ENCODE measurements around the gene PPP2R5C.

Gene PPP2R5C

DNA sequence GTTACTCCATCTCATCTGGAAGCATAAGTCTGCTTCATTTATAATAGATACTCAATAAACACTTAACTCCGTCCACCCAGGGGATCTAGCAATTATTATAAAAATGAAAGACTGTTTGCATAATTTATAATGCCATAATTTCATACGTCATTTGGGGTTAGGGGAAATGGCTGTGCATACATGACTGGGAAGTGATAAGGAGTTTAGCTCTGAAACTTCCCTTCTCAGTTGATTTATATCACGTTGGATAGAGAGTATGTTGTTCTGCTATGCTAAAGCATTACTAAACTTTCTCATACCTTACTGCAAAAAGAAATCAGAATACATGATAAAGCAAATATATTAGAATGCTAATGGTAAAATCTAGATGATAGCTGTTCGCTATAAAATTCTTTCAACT lies 112.5 kb downstream of the PPP2R5C start:
- Mint-ChIP-seq H3K27me3 (no peaks in the 10 kb centered on the region), H3K27ac (no peak overlapping the region), H3K4me1 (ENCODE audit: low read depth) (peaks cover 93% of the 10 kb centered on the region), H3K9me3 (no peaks in the 10 kb centered on the region), H3K36me3 (ENCODE audit: low read depth) (peaks cover 14% of the 10 kb centered on the region), H3K4me3 (no peak overlapping the region)

DNA sequence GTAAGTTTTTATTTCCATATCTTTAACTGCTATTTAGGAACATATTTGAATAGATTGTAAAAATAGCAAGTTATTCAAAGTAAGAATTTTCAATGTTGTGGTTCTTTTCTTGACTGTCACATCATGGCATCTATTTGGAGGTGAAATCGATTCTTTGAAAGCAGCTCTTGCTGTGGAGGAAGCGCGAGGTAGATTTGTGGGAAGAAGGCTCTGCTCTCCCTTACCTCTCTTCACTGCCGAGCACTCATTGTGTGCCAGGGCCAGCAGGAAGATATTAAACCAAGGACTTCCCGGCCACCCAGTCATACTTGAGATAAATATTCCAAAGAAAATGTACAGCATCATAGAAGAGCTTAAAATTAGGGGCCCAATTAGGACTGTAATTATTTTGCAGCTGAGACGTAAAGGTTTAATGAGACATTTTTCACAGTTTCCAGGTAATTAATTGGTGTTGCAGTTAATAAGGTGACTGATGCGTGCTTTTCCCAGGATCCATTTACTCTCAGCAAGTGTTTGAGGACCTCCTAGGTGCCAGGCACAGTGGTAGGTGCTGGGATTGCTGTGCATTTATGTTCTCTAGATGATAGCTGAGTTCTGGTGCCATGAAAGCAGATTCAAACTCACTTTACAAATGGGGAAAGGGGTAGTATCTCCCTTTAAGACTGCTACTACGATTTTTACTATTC lies 113.7 kb downstream of the PPP2R5C start:
- Mint-ChIP-seq H3K27me3 (no peaks in the 10 kb centered on the region), H3K4me1 (ENCODE audit: low read depth) (peaks cover 93% of the 10 kb centered on the region), H3K4me3 (peak overlapping the region; percentile 63), H3K36me3 (ENCODE audit: low read depth) (peaks cover 14% of the 10 kb centered on the region), H3K27ac (peak overlapping the region; percentile 87), H3K9me3 (no peaks in the 10 kb centered on the region)

DNA sequence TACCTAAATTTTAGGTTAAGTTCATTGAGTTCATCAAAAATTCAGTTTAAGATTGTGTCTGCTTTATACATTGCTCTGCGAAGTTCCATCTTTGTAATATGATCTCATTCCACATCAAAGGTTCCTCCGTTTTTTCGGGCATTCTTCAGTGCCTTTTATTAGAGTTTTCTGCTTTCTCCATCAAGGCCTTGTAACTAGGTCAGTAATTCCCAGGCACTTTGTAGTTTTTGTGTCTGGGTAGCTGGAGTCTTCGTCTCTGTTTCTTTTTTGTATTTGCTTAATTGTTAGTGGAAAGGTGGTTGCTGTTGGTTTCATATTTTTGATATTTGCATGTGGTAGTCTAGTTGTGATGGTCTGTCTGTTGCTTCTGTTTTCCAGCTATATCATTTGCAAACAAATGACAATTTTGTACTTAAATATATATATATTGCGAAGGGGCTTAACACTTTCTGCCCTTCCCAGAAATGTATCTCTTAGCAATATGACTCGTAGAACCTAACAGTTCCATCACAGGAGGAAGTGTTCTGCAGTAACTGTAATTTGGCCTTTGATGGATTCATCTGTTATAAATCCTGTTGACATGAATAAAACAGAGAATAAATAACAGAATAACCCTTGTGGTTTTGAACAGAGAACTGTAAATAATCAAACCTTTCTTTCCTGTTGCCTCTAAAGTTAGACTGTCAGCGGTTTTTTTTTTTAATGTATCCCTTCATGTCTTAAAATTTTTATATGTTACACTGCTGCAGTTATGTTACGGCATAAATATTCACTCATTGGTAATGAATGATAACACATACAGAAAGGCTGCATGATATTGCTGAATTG lies 114.4 kb downstream of the PPP2R5C start:
- peaks cover 93% of the 10 kb centered on the region for H3K4me1 Mint-ChIP-seq (ENCODE audit: low read depth)
- peaks cover 14% of the 10 kb centered on the region for H3K36me3 Mint-ChIP-seq (ENCODE audit: low read depth)
- H3K4me3 Mint-ChIP-seq, result peak overlapping the region; percentile 63

DNA sequence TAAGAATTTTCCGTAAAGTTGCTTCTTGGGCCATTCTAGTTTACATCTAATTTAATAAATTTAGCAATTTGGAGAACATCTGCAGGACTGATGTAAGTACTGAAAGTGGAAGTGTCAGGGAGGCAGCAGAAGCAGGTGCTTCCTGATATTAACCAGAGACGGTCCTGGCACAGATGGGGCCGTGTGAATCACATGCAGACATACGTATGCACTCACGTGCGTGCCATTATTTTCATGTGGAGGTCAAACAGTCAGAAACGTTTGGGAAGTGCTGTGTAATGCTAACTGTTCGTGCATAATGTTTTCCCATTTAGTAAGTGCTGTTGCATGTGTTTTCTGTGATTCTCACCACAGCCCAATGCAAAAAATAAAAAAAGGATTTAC lies 115.0 kb downstream of the PPP2R5C start:
- peak overlapping the region; percentile 87 for H3K27ac Mint-ChIP-seq
- no peaks in the 10 kb centered on the region for H3K27me3 Mint-ChIP-seq
- peaks cover 94% of the 10 kb centered on the region for H3K4me1 Mint-ChIP-seq (ENCODE audit: low read depth)
- peaks cover 12% of the 10 kb centered on the region for H3K36me3 Mint-ChIP-seq (ENCODE audit: low read depth)
- H3K4me3 Mint-ChIP-seq, result peak overlapping the region; percentile 63
- no peaks in the 10 kb centered on the region for H3K9me3 Mint-ChIP-seq

More for the DNA sequence above, 114.4 kb downstream of the PPP2R5C start:
- Mint-ChIP-seq H3K27ac (peak overlapping the region; percentile 87), H3K9me3 (no peaks in the 10 kb centered on the region), H3K27me3 (no peaks in the 10 kb centered on the region)

DNA sequence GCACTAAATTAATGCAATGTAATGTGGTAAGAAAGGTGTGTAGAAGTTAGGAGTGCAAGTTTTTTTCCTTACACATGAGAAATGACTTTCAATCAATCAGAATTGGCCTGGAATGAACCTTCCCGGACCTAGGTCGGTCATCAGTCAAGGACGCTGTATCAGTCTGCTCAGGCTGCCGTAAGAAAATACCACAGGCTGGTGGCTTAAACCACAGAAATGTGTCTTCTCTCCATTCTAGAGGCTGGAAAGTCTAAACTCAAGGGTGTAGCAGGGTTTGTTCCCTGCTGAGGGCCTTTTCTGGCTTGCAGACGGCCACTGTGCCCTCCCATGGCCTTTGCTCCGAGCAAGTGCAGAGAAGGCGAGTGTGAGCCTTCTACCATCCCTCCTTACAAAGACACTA lies 116.3 kb downstream of the PPP2R5C start:
- Mint-ChIP-seq H3K4me1 (ENCODE audit: low read depth) (peaks cover 85% of the 10 kb centered on the region), H3K9me3 (no peaks in the 10 kb centered on the region), H3K4me3 (peak overlapping the region; percentile 52), H3K27ac (peak overlapping the region; percentile 87), H3K27me3 (no peaks in the 10 kb centered on the region), H3K36me3 (ENCODE audit: low read depth) (peaks cover 21% of the 10 kb centered on the region)

GRCh38 chr14:101878211-101878821 lies 116.8 kb downstream of the PPP2R5C start:
- Mint-ChIP-seq H3K27ac (peak overlapping the region; percentile 87), H3K4me1 (ENCODE audit: low read depth) (peaks cover 79% of the 10 kb centered on the region), H3K9me3 (no peaks in the 10 kb centered on the region), H3K27me3 (no peaks in the 10 kb centered on the region), H3K36me3 (ENCODE audit: low read depth) (peaks cover 27% of the 10 kb centered on the region), H3K4me3 (peak overlapping the region; percentile 39)

DNA sequence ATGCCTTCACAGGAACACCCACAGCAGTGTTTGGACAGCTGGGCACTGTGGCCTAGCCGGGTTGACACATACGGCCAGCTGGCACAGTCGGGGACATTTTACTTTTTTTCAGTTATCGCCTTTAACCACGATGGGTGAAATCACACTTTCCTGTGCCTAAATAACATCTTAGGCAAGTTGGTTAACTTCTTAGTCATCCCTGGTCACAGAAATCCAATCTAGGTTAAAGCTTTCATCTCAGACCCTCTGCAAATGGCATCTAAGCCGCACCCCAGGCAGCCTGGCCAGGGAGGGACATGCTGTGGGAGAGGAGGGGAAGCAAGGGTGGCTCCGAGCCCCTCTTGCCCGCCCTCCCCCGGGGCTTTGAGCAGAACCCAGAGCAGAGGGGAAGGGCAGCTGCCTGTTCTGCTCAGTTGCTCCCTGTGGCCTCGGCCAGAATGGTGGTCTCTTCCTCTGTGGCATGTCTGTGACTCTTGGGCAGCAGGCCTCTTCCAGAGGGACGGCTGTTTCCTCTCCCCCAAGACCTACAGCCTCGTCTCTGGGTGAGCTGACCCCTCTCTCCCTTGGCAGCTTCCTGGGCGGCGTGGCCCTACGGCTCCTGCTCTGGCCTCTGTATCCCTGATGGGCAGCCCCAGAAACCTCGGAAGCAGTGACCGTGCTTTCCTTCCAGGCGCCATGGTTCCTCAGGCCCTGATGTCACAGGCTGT lies 117.5 kb downstream of the PPP2R5C start:
- Mint-ChIP-seq H3K36me3 (ENCODE audit: low read depth) (peaks cover 32% of the 10 kb centered on the region), H3K4me1 (ENCODE audit: low read depth) (peaks cover 73% of the 10 kb centered on the region), H3K27me3 (no peaks in the 10 kb centered on the region)

DNA sequence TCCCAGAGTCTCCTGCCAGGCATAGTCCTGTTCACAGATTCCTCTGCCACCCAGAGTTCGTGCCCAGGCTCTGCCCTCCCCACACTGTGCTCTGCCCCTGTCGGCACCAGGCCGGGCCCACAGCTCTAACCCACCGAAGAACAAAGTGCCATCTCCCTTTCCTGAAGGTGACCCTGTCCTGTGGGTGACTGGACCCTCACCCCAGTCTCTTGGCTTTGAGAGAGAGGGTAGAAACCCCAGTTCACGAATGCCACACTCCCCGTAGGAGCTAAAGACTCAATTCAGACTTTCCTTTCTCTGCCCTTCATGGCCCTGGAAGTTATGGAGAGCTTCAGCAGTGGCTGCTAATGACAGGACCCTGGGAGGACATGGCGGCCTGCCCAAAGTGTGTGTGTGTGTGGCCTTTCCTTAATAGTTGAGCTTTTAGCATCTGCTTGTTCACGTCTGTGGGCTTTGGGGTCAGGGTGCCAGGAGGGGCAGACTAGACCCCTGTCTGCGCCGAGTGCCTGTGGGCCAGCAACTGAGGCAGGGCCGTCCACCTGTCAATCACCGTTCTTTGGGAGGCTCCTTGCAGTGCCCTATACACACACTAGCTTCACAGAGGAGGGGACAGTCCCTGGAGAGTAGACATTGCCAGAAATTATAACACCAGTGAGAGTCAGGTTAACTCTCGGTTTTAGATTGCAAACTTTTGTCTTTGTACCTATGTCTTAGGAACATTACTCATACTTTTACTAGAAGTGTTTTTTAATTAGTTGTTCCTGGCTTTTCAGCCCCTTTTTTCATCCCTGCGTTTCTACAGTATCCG lies 118.2 kb downstream of the PPP2R5C start:
- Mint-ChIP-seq H3K4me1 (ENCODE audit: low read depth) (peaks cover 69% of the 10 kb centered on the region), H3K36me3 (ENCODE audit: low read depth) (peaks cover 38% of the 10 kb centered on the region), H3K27me3 (no peaks in the 10 kb centered on the region), H3K9me3 (no peaks in the 10 kb centered on the region), H3K4me3 (peak overlapping the region; percentile 9), H3K27ac (peak overlapping the region; percentile 87)

More for the DNA sequence above, 117.5 kb downstream of the PPP2R5C start:
- Mint-ChIP-seq H3K27ac (peak overlapping the region; percentile 87), H3K4me3 (peak overlapping the region; percentile 32), H3K9me3 (no peaks in the 10 kb centered on the region)

DNA sequence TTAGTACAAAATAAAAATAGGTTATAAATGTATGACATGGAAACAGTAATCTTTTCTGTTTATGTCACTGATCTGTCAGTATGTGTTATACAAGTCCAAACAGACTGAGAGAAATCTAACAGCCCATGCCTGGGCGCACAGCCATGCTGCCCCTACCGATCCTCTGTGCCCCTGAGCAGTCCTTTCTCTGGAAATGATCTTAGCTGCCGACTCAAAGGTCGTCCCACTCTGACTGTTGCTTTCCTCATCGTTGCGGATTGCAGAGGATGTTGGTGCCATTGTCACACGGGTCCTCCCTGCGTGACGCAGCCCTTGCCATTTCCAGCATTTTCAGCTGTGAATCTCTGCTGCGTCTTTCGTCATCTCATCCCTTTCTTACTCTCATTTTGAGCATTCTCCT lies 119.9 kb downstream of the PPP2R5C start:
- no peak overlapping the region for H3K4me3 Mint-ChIP-seq
- H3K4me1 Mint-ChIP-seq (ENCODE audit: low read depth), result peaks cover 52% of the 10 kb centered on the region
- no peaks in the 10 kb centered on the region for H3K27me3 Mint-ChIP-seq
- no peak overlapping the region for H3K27ac Mint-ChIP-seq
- H3K9me3 Mint-ChIP-seq, result no peaks in the 10 kb centered on the region
- peaks cover 50% of the 10 kb centered on the region for H3K36me3 Mint-ChIP-seq (ENCODE audit: low read depth)

- no peaks in the 10 kb centered on the region for H3K9me3 Mint-ChIP-seq
- H3K27ac Mint-ChIP-seq, result no peak overlapping the region
- no peaks in the 10 kb centered on the region for H3K27me3 Mint-ChIP-seq
- peaks cover 56% of the 10 kb centered on the region for H3K36me3 Mint-ChIP-seq (ENCODE audit: low read depth)
- peaks cover 43% of the 10 kb centered on the region for H3K4me1 Mint-ChIP-seq (ENCODE audit: low read depth)
- no peak overlapping the region for H3K4me3 Mint-ChIP-seq
These were observed 120.8 kb downstream of the PPP2R5C start for GRCh38 chr14:101882141-101882935.

GRCh38 chr14:101884089-101884933 lies 122.8 kb downstream of the PPP2R5C start:
- H3K27me3 Mint-ChIP-seq, result no peaks in the 10 kb centered on the region
- peaks cover 48% of the 10 kb centered on the region for H3K36me3 Mint-ChIP-seq (ENCODE audit: low read depth)
- H3K4me1 Mint-ChIP-seq (ENCODE audit: low read depth), result peaks cover 23% of the 10 kb centered on the region
- no peak overlapping the region for H3K4me3 Mint-ChIP-seq
- no peak overlapping the region for H3K27ac Mint-ChIP-seq
- H3K9me3 Mint-ChIP-seq, result no peaks in the 10 kb centered on the region

GRCh38 chr14:101884934-101885576 lies 123.5 kb downstream of the PPP2R5C start:
- Mint-ChIP-seq H3K4me3 (no peak overlapping the region), H3K36me3 (ENCODE audit: low read depth) (peaks cover 54% of the 10 kb centered on the region), H3K4me1 (ENCODE audit: low read depth) (peaks cover 16% of the 10 kb centered on the region), H3K27ac (no peak overlapping the region), H3K9me3 (no peaks in the 10 kb centered on the region), H3K27me3 (no peaks in the 10 kb centered on the region)
